ENCODE measurements around the gene DPT.

The DPT gene

DNA sequence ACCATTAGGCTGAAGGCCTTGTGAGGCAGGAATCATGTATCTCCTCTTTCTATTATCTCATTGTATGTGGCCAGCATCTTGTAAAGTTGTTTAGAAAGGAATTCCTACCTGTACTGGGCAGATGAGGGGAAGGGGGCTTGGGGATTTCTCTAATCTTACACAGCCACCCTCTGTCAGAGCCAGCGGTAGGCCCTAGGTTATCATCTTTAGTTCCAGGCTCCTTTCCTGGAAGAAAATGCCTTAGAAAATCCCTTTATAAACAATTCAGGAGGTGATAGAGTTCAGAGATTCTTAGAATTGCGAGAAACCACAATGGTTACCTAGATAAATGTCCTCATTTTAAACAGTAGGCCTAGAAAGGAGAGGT, 35.2 kb downstream of the DPT start:
- Histone ChIP-seq H3K9ac (ENCODE audit: low read depth, low read length) (no peak overlapping the region), H3K9me3 (replicated peaks; ENCODE audit: low read length) (no peaks in the 10 kb centered on the region), H3K4me1 (ENCODE audit: control insufficient read depth, insufficient read depth, low read length) (peaks cover 7% of the 10 kb centered on the region), H3K27me3 (ENCODE audit: control insufficient read depth, insufficient read depth, low read length) (no peaks in the 10 kb centered on the region), H3K4me3 (ENCODE audit: low read length) (no peak overlapping the region), H3K36me3 (ENCODE audit: insufficient read depth, low read length) (no peaks in the 10 kb centered on the region), H3K4me2 (ENCODE audit: low read length) (no peak overlapping the region)

DNA sequence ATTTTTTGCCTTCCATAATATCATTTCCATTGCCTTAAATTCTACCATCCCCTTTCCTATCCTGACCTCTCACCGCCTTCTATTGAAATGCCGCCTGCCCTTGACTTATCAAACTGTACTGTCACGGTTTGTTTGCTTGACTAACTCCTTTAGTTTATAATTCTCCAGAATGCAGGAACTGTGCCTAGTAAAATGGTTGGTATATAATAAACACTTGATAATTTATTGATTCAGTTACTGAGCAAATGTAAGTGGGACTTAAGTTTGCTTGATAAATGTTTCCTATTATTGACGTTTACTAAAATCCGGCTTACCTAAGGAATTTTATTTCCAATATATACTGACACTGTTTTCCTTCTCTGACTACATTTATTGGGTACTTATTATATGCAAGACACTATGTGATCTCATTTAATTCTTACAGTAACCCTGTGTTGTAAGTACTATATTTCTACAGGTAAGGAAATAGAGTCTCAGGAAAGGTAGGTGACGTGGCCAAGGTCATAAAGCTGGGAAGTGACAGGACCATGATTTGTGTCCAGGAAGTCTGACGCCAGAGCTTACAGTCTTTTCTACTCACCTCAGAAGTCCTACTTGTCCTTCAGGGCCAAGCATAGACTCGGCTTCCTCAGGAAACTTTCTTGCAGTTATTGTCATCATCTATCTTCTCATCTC, 35.7 kb downstream of the DPT start:
- Histone ChIP-seq H3K4me2 (ENCODE audit: low read length) (no peak overlapping the region), H3K9me3 (replicated peaks; ENCODE audit: low read length) (no peaks in the 10 kb centered on the region), H3K4me1 (ENCODE audit: control insufficient read depth, insufficient read depth, low read length) (peaks cover 7% of the 10 kb centered on the region), H3K27me3 (ENCODE audit: control insufficient read depth, insufficient read depth, low read length) (no peaks in the 10 kb centered on the region), H3K4me3 (ENCODE audit: low read length) (no peak overlapping the region), H3K36me3 (ENCODE audit: insufficient read depth, low read length) (no peaks in the 10 kb centered on the region), H3K9ac (ENCODE audit: low read depth, low read length) (no peak overlapping the region)

DNA sequence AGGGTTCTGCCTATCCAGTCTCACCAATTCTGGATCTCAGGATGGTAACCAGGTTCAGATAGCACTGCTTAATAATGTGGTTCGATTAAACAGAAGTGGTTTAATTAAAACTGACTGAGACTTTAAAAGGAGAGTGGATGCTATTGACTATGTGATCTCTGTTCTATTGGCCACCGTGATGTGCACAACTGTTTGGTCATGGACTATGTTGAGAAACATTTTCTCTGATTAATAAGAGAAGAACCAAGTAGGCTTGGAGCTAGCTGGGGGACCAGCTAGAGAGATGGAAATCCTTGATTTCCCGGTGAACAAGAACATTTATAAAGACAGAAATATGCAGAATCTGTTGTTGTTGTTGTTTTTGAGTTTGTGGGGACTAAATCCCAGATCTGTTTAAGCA, 36.5 kb downstream of the DPT start:
- Histone ChIP-seq H3K4me1 (ENCODE audit: control insufficient read depth, insufficient read depth, low read length) (peaks cover 7% of the 10 kb centered on the region), H3K27me3 (ENCODE audit: control insufficient read depth, insufficient read depth, low read length) (no peaks in the 10 kb centered on the region), H3K36me3 (ENCODE audit: insufficient read depth, low read length) (no peaks in the 10 kb centered on the region), H3K4me3 (ENCODE audit: low read length) (no peak overlapping the region), H3K9me3 (replicated peaks; ENCODE audit: low read length) (no peaks in the 10 kb centered on the region), H3K9ac (ENCODE audit: low read depth, low read length) (no peak overlapping the region), H3K4me2 (ENCODE audit: low read length) (no peak overlapping the region)

DNA sequence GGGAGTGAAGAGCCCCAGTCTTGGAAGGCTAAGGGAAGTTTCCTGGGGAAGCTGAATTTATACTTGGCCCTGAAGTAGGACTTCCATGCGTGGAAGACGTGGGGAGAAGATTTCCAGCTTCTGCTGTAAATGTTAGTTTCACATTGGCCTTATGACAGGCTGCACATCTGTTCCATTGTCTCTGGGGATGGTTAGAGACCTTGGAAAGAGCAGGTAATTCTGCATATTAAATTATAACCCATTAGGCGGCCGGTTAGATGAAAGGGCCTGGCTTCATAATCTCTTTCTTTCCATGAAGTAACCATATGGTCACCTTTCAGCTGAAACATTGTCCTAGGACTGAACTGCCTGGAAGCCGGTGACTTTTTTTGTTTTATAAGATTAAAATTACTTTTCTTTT, 37.5 kb downstream of the DPT start:
- Histone ChIP-seq H3K36me3 (ENCODE audit: insufficient read depth, low read length) (no peaks in the 10 kb centered on the region), H3K9ac (ENCODE audit: low read depth, low read length) (no peak overlapping the region), H3K4me1 (ENCODE audit: control insufficient read depth, insufficient read depth, low read length) (peaks cover 7% of the 10 kb centered on the region), H3K27me3 (ENCODE audit: control insufficient read depth, insufficient read depth, low read length) (no peaks in the 10 kb centered on the region), H3K4me2 (ENCODE audit: low read length) (no peak overlapping the region), H3K9me3 (replicated peaks; ENCODE audit: low read length) (no peaks in the 10 kb centered on the region), H3K4me3 (ENCODE audit: low read length) (no peak overlapping the region)

- H3K9ac ChIP-seq (ENCODE audit: low read depth, low read length) = no peak overlapping the region
- no peaks in the 10 kb centered on the region for H3K27me3 ChIP-seq (ENCODE audit: control insufficient read depth, insufficient read depth, low read length)
- no peak overlapping the region for H3K4me2 ChIP-seq (ENCODE audit: low read length)
- H3K9me3 ChIP-seq (replicated peaks; ENCODE audit: low read length) = no peaks in the 10 kb centered on the region
- no peaks in the 10 kb centered on the region for H3K36me3 ChIP-seq (ENCODE audit: insufficient read depth, low read length)
- no peak overlapping the region for H3K4me3 ChIP-seq (ENCODE audit: low read length)
- H3K4me1 ChIP-seq (ENCODE audit: control insufficient read depth, insufficient read depth, low read length) = peaks cover 7% of the 10 kb centered on the region
These were observed 39.0 kb downstream of the DPT start for GRCh38 chr1:168689726-168690602.

DNA sequence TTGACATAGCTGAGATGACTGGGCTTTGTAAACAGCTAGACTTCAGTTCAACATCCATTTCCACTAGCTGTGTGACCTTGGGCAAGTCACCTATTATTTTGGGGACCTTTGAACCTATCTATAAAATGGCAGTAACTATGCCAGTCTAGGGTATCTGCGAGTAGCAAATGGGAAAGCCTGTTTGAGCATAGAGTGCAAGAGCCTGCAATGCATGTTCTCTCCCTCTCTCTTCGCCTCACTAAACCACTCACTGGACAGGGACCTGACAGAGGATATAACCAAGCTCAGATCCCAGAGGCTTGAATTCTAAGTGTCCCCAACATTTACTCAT, 39.7 kb downstream of the DPT start:
- Histone ChIP-seq H3K9ac (ENCODE audit: low read depth, low read length) (no peak overlapping the region), H3K9me3 (replicated peaks; ENCODE audit: low read length) (no peaks in the 10 kb centered on the region), H3K27me3 (ENCODE audit: control insufficient read depth, insufficient read depth, low read length) (no peaks in the 10 kb centered on the region), H3K36me3 (ENCODE audit: insufficient read depth, low read length) (no peaks in the 10 kb centered on the region), H3K4me3 (ENCODE audit: low read length) (no peak overlapping the region), H3K4me1 (ENCODE audit: control insufficient read depth, insufficient read depth, low read length) (peaks cover 7% of the 10 kb centered on the region), H3K4me2 (ENCODE audit: low read length) (no peak overlapping the region)

GRCh38 chr1:168688644-168689326, 40.2 kb downstream of the DPT start:
- Histone ChIP-seq H3K4me1 (ENCODE audit: control insufficient read depth, insufficient read depth, low read length) (peaks cover 7% of the 10 kb centered on the region), H3K4me3 (ENCODE audit: low read length) (no peak overlapping the region), H3K9me3 (replicated peaks; ENCODE audit: low read length) (no peaks in the 10 kb centered on the region), H3K36me3 (ENCODE audit: insufficient read depth, low read length) (no peaks in the 10 kb centered on the region), H3K9ac (ENCODE audit: low read depth, low read length) (no peak overlapping the region), H3K4me2 (ENCODE audit: low read length) (no peak overlapping the region), H3K27me3 (ENCODE audit: control insufficient read depth, insufficient read depth, low read length) (no peaks in the 10 kb centered on the region)

- no peaks in the 10 kb centered on the region for H3K27me3 ChIP-seq (ENCODE audit: control insufficient read depth, insufficient read depth, low read length)
- H3K4me1 ChIP-seq (ENCODE audit: control insufficient read depth, insufficient read depth, low read length) = peaks cover 7% of the 10 kb centered on the region
- no peak overlapping the region for H3K4me2 ChIP-seq (ENCODE audit: low read length)
- H3K9me3 ChIP-seq (replicated peaks; ENCODE audit: low read length) = no peaks in the 10 kb centered on the region
- H3K36me3 ChIP-seq (ENCODE audit: insufficient read depth, low read length) = no peaks in the 10 kb centered on the region
- no peak overlapping the region for H3K9ac ChIP-seq (ENCODE audit: low read depth, low read length)
- H3K4me3 ChIP-seq (ENCODE audit: low read length) = no peak overlapping the region
These were observed 41.2 kb downstream of the DPT start for GRCh38 chr1:168687816-168688215.

GRCh38 chr1:168686666-168687065, 42.3 kb downstream of the DPT start:
- no peaks in the 10 kb centered on the region for H3K36me3 ChIP-seq (ENCODE audit: insufficient read depth, low read length)
- H3K4me2 ChIP-seq (ENCODE audit: low read length) = no peak overlapping the region
- no peak overlapping the region for H3K4me3 ChIP-seq (ENCODE audit: low read length)
- H3K4me1 ChIP-seq (ENCODE audit: control insufficient read depth, insufficient read depth, low read length) = peaks cover 7% of the 10 kb centered on the region
- H3K27me3 ChIP-seq (ENCODE audit: control insufficient read depth, insufficient read depth, low read length) = no peaks in the 10 kb centered on the region
- H3K9ac ChIP-seq (ENCODE audit: low read depth, low read length) = no peak overlapping the region
- no peaks in the 10 kb centered on the region for H3K9me3 ChIP-seq (replicated peaks; ENCODE audit: low read length)

- H3K36me3 ChIP-seq (ENCODE audit: insufficient read depth, low read length) = no peaks in the 10 kb centered on the region
- no peaks in the 10 kb centered on the region for H3K9me3 ChIP-seq (replicated peaks; ENCODE audit: low read length)
- no peak overlapping the region for H3K9ac ChIP-seq (ENCODE audit: low read depth, low read length)
- no peak overlapping the region for H3K4me3 ChIP-seq (ENCODE audit: low read length)
- H3K4me2 ChIP-seq (ENCODE audit: low read length) = no peak overlapping the region
- H3K4me1 ChIP-seq (ENCODE audit: control insufficient read depth, insufficient read depth, low read length) = no peaks in the 10 kb centered on the region
- no peaks in the 10 kb centered on the region for H3K27me3 ChIP-seq (ENCODE audit: control insufficient read depth, insufficient read depth, low read length)
These were observed 45.1 kb downstream of the DPT start for GRCh38 chr1:168683871-168684270.

DNA sequence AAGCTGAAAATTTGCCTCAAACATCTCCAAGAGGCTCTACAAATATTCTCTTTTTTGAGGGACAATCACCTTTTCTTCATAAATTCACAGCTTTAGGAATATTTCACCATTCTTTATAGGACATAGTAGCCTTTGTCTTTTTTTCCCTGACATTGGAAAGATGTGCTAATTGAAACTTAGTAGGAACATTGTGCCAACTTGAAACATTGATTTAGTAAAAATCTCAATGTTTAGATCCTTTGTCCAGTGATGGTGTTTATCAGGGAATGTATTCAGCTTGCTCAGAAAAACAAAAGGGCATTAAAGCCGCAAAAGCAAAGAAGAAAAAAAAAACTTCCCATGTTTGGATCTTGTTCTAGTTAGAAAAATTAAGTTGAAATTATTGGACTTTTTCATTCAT, 52.1 kb downstream of the DPT start:
- no peaks in the 10 kb centered on the region for H3K27me3 ChIP-seq (ENCODE audit: control insufficient read depth, insufficient read depth, low read length)
- no peak overlapping the region for H3K9ac ChIP-seq (ENCODE audit: low read depth, low read length)
- H3K4me1 ChIP-seq (ENCODE audit: control insufficient read depth, insufficient read depth, low read length) = peaks cover 4% of the 10 kb centered on the region
- no peak overlapping the region for H3K4me3 ChIP-seq (ENCODE audit: low read length)
- H3K9me3 ChIP-seq (replicated peaks; ENCODE audit: low read length) = no peaks in the 10 kb centered on the region
- no peak overlapping the region for H3K4me2 ChIP-seq (ENCODE audit: low read length)
- no peaks in the 10 kb centered on the region for H3K36me3 ChIP-seq (ENCODE audit: insufficient read depth, low read length)
